Breast epithelium (tissue), 4 donors: ENCODE data around the gene MX2. TPM values are rescaled to one million over a fixed set of nuclear protein-coding genes. Genes with fewer than 3 reads are reported as not detected.
"Not testable (repeated sequence)": the region's sequence is repeated elsewhere in the genome, so short reads cannot be mapped to it uniquely, and the experiment has no call there.

Experiments used
- DNase-seq, 2 donors: peaks; one replicate each; pipeline ENCODE4 v3.0.0-alpha.2; 2019; ENCODE audit warnings: low spot score in 2 of 2
- H3K27ac ChIP-seq, 2 donors: fragments of 200-600 bp; sonication (generic) in 1 of 2; one replicate each; pipeline ENCODE4 v1.5.1; 2016 to 2019; ENCODE audit warnings: mild to moderate bottlenecking in 1 of 2
- H3K27me3 ChIP-seq, 2 donors: fragments of 200-600 bp; sonication (generic) in 1 of 2; one replicate each; pipeline versions ENCODE4 v1.5.1 to v1.6.0; 2017 to 2019; ENCODE audit warnings: control low read depth in 1 of 2, mild to moderate bottlenecking in 1 of 2
- H3K36me3 ChIP-seq: fragments of 200-600 bp; one replicate; pipeline ENCODE4 v1.5.1; 2019
- H3K4me1 ChIP-seq, 2 donors: fragments of 200-600 bp; sonication (generic); one replicate each; pipeline ENCODE4 v1.5.1; 2016 to 2019; ENCODE audit warnings: control low read depth in 1 of 2
- H3K4me3 ChIP-seq, 3 donors: fragments of 200-600 bp; sonication (generic); 1 replicate in 2 of 3; 2 replicates in 1 of 3; pipeline ENCODE4 v1.5.1; 2016 to 2019; ENCODE audit warnings: mild to moderate bottlenecking in 3 of 3, moderate library complexity in 2 of 3
- H3K9me3 ChIP-seq, 2 donors: fragments of 200-600 bp; sonication (generic) in 1 of 2; one replicate each; pipeline ENCODE4 v1.5.1; 2016 to 2019; ENCODE audit warnings: control low read depth in 1 of 2
- CTCF ChIP-seq, 3 donors: fragments of 450-650 bp; IDR thresholded peaks; one replicate each; pipeline ENCODE4 v1.5.1; 2016 to 2017; ENCODE audit warnings: antibody characterized with exemption in 3 of 3, mild to moderate bottlenecking in 3 of 3, moderate library complexity in 3 of 3
- POLR2A ChIP-seq: fragments of 450-650 bp; IDR thresholded peaks from one replicate; pipeline ENCODE4 v1.6.1; 2016; ENCODE audit warnings: antibody characterized with exemption, mild to moderate bottlenecking, moderate library complexity
- POLR2AphosphoS5 ChIP-seq, 3 donors: sonication (generic); formaldehyde crosslinking; IDR thresholded peaks; one replicate each; pipeline ENCODE4 v1.6.1; 2017; ENCODE audit warnings: antibody characterized with exemption in 3 of 3
- intact Hi-C: fragments of 100-400 bp; cut with DNase I; formaldehyde crosslinking; loops from one replicate; pipeline ENCODE4 v1.15.1; 2023; ENCODE audit warnings: low total_unique reads
- total RNA-seq, 3 donors: library from RNA; depleted of rRNA; stranded (reverse); fragments of >200 nt; gene quantifications; one replicate each; pipeline ENCODE4 v1.1.0, GENCODE V29; 2016

Gene MX2
- total RNA-seq, 3 donors from 2014 or later = 8.9 to 31.5 (median 29.4) TPM

GRCh38 chr21:41358193-41359166 lies 3.3 kb upstream of the MX2 start:
- intact Hi-C loops = loop anchor here (2.0 kb wide), 1 partner anchor 26 kb away; no protein-coding TSS in a partner anchor
- no peaks in the 10 kb centered on the region for H3K36me3 ChIP-seq
- no peaks in the 10 kb centered on the region for H3K9me3 ChIP-seq
- peaks cover 0 to 6% of the 10 kb centered on the region in 2 donors for H3K4me1 ChIP-seq
- H3K27me3 ChIP-seq = no peaks in the 10 kb centered on the region
- TF ChIP-seq POLR2AphosphoS5 (IDR thresholded peaks at IDR 0.05) (no peak), CTCF (IDR thresholded peaks at IDR 0.05) (no peak), POLR2A (no peak)
- no peak overlapping the region for H3K4me3 ChIP-seq
- H3K27ac ChIP-seq = no peak overlapping the region
- DNase-seq = peak; percentile 1 to 36

GRCh38 chr21:41359286-41359685 lies 2.5 kb upstream of the MX2 start:
- TF ChIP-seq POLR2AphosphoS5 (IDR thresholded peaks at IDR 0.05) (no peak), POLR2A (no peak), CTCF (IDR thresholded peaks at IDR 0.05) (no peak)
- H3K36me3 ChIP-seq = no peaks in the 10 kb centered on the region
- DNase-seq = peak; percentile 5 to 47

GRCh38 chr21:41359754-41360071 lies 2.1 kb upstream of the MX2 start:
- not testable (repeated sequence) for H3K9me3 ChIP-seq, H3K4me1 ChIP-seq, H3K27me3 ChIP-seq, H3K36me3 ChIP-seq, DNase-seq, H3K4me3 ChIP-seq
- intact Hi-C loops = loop anchor here (2.0 kb wide), 1 partner anchor 25 kb away; no protein-coding TSS in a partner anchor
- peak overlapping the region in 1 of 2 donors; percentile 97 for H3K27ac ChIP-seq

More at GRCh38 chr21:41359286-41359685, 2.5 kb upstream of the MX2 start:
- H3K4me3 ChIP-seq = no peak overlapping the region
- no peaks in the 10 kb centered on the region for H3K27me3 ChIP-seq
- no peak overlapping the region for H3K27ac ChIP-seq
- no peaks in the 10 kb centered on the region for H3K9me3 ChIP-seq
- peaks cover 0 to 6% of the 10 kb centered on the region in 2 donors for H3K4me1 ChIP-seq
- intact Hi-C loops = loop anchor here (2.0 kb wide), 1 partner anchor 26 kb away; no protein-coding TSS in a partner anchor

GRCh38 chr21:41360072-41360821 lies 1.6 kb upstream of the MX2 start:
- Histone ChIP-seq H3K36me3 (no peaks in the 10 kb centered on the region), H3K27ac (peak overlapping the region; percentile 84 to 97), H3K9me3 (no peaks in the 10 kb centered on the region), H3K27me3 (no peaks in the 10 kb centered on the region), H3K4me1 (peaks cover 0 to 6% of the 10 kb centered on the region in 2 donors), H3K4me3 (peak overlapping the region in 1 of 3 donors; percentile 18)
- peak; percentile 53 to 64 for DNase-seq
- TF ChIP-seq POLR2AphosphoS5 (IDR thresholded peaks at IDR 0.05) (peak in 1 of 3 donors; percentile 20), CTCF (IDR thresholded peaks at IDR 0.05) (peak in 1 of 3 donors; percentile 33), POLR2A (no peak)
- intact Hi-C loops = no loop called here

- TF ChIP-seq POLR2AphosphoS5 (IDR thresholded peaks at IDR 0.05) (no peak), POLR2A (no peak), CTCF (IDR thresholded peaks at IDR 0.05) (no peak)
- Histone ChIP-seq H3K27me3 (no peaks in the 10 kb centered on the region), H3K4me3 (peak overlapping the region; percentile 44 to 68 (median 46)), H3K27ac (peak overlapping the region; percentile 84 to 97), H3K36me3 (no peaks in the 10 kb centered on the region), H3K4me1 (peaks cover 0 to 6% of the 10 kb centered on the region in 2 donors), H3K9me3 (no peaks in the 10 kb centered on the region)
- intact Hi-C loops = no loop called here
- DNase-seq = peak; percentile 17 to 39
Observed at GRCh38 chr21:41361053-41361785, 608 bp upstream of the MX2 start.
